OCI-LY1 (cell line): ENCODE results near the gene CEP112.

Experiments
- H2AFZ ChIP-seq: fragments of 200-600 bp; sonication (generic), shearing (Covaris generic); 2 replicates; pipeline ENCODE4 v1.6.0; 2014; ENCODE audit warnings: antibody characterized with exemption, mild to moderate bottlenecking, low read length
- H3F3A ChIP-seq: fragments of 200-600 bp; sonication (generic), shearing (Covaris generic); 2 replicates; pipeline ENCODE4 v1.6.0; 2014; ENCODE audit warnings: mild to moderate bottlenecking, antibody characterized with exemption, low read length, moderate library complexity; ENCODE audit not compliant: insufficient read depth
- H3K27ac ChIP-seq: fragments of 200-600 bp; sonication (generic); 2 replicates; pipeline ENCODE4 v1.5.1; 2014; ENCODE audit warnings: low read length, mixed run types, mild to moderate bottlenecking, low read depth; ENCODE audit not compliant: poor library complexity, severe bottlenecking
- H3K27me3 ChIP-seq: fragments of 200-600 bp; sonication (generic); 2 replicates; pipeline ENCODE4 v1.6.0; 2014; ENCODE audit warnings: antibody characterized with exemption, mild to moderate bottlenecking, low read length, moderate library complexity; ENCODE audit not compliant: insufficient read depth
- H3K36me3 ChIP-seq: fragments of 200-600 bp; sonication (generic); 2 replicates; pipeline ENCODE4 v1.6.1; 2014; ENCODE audit warnings: mild to moderate bottlenecking, antibody characterized with exemption, low read length, moderate library complexity, mixed read lengths; ENCODE audit not compliant: insufficient read depth
- H3K4me1 ChIP-seq: fragments of 200-600 bp; sonication (generic); 2 replicates; pipeline ENCODE4 v1.5.1; 2014; ENCODE audit warnings: mild to moderate bottlenecking, low read length, moderate library complexity; ENCODE audit not compliant: insufficient read depth, severe bottlenecking
- H3K4me2 ChIP-seq: fragments of 200-600 bp; sonication (generic), shearing (Covaris generic); 2 replicates; pipeline ENCODE4 v1.6.1; 2014; ENCODE audit warnings: low read length
- H3K4me3 ChIP-seq: fragments of 200-600 bp; sonication (generic); 2 replicates; pipeline ENCODE4 v1.5.1; 2014; ENCODE audit warnings: low read length, low read depth, mild to moderate bottlenecking, mixed read lengths; ENCODE audit not compliant: poor library complexity, severe bottlenecking
- H3K79me2 ChIP-seq: fragments of 200-600 bp; shearing (Covaris generic); 2 replicates; pipeline ENCODE4 v1.6.1; 2016; ENCODE audit warnings: mixed run types, low read length, mixed read lengths; ENCODE audit not compliant: insufficient read depth
- H3K9ac ChIP-seq: fragments of 200-600 bp; sonication (generic), shearing (Covaris generic); 2 replicates; pipeline ENCODE4 v1.6.1; 2014; ENCODE audit warnings: mild to moderate bottlenecking, low read length, mixed read lengths
- H3K9me2 ChIP-seq: fragments of 200-600 bp; sonication (generic), shearing (Covaris generic); 2 replicates; pipeline ENCODE4 v1.6.1; 2014; ENCODE audit warnings: low read depth, mild to moderate bottlenecking, low read length, mixed read lengths
- H3K9me3 ChIP-seq: fragments of 200-600 bp; shearing (Covaris generic); 2 replicates; pipeline ENCODE4 v1.6.1; 2014; ENCODE audit warnings: low read length, mixed read lengths
- H4K20me1 ChIP-seq: fragments of 200-600 bp; sonication (generic), shearing (Covaris generic); 2 replicates; pipeline ENCODE4 v1.6.0; 2016; ENCODE audit warnings: mild to moderate bottlenecking, low read length; ENCODE audit not compliant: insufficient read depth
- EZH2 ChIP-seq: fragments of 200-600 bp; sonication (generic), shearing (Covaris generic); IDR thresholded peaks from 2 replicates; pipeline ENCODE4 v1.8.0; 2017; ENCODE audit warnings: borderline replicate concordance, mixed run types, mild to moderate bottlenecking, antibody characterized with exemption, low read length, moderate library complexity, mixed read lengths
- TF ChIP-seq, protein P1 (sequence below): fragments of 200-600 bp; sonication (generic), shearing (Covaris generic); IDR thresholded peaks from 2 replicates; pipeline ENCODE4 v1.5.1; 2017; ENCODE audit warnings: mild to moderate bottlenecking, antibody characterized with exemption, low read length, moderate library complexity, mixed read lengths

The CEP112 gene

GRCh38 chr17:65601881-65602280 lies 590.1 kb downstream of the CEP112 start:
- Histone ChIP-seq H3K36me3 (no peaks in the 10 kb centered on the region), H3K9me3 (no peaks in the 10 kb centered on the region), H3K27ac (no peak overlapping the region), H3K9ac (no peak overlapping the region), H2AFZ (no peak overlapping the region), H3F3A (no peaks in the 10 kb centered on the region), H4K20me1 (no peaks in the 10 kb centered on the region), H3K27me3 (no peaks in the 10 kb centered on the region; the same call in 1 of the 2 replicates), H3K79me2 (no peaks in the 10 kb centered on the region), H3K9me2 (no peaks in the 10 kb centered on the region), H3K4me3 (no peak overlapping the region), H3K4me1 (no peaks in the 10 kb centered on the region), H3K4me2 (no peak overlapping the region)
- no peak for TF ChIP-seq EZH2
- TF ChIP-seq, protein P1, sequence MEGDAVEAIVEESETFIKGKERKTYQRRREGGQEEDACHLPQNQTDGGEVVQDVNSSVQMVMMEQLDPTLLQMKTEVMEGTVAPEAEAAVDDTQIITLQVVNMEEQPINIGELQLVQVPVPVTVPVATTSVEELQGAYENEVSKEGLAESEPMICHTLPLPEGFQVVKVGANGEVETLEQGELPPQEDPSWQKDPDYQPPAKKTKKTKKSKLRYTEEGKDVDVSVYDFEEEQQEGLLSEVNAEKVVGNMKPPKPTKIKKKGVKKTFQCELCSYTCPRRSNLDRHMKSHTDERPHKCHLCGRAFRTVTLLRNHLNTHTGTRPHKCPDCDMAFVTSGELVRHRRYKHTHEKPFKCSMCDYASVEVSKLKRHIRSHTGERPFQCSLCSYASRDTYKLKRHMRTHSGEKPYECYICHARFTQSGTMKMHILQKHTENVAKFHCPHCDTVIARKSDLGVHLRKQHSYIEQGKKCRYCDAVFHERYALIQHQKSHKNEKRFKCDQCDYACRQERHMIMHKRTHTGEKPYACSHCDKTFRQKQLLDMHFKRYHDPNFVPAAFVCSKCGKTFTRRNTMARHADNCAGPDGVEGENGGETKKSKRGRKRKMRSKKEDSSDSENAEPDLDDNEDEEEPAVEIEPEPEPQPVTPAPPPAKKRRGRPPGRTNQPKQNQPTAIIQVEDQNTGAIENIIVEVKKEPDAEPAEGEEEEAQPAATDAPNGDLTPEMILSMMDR, result no peak

DNA sequence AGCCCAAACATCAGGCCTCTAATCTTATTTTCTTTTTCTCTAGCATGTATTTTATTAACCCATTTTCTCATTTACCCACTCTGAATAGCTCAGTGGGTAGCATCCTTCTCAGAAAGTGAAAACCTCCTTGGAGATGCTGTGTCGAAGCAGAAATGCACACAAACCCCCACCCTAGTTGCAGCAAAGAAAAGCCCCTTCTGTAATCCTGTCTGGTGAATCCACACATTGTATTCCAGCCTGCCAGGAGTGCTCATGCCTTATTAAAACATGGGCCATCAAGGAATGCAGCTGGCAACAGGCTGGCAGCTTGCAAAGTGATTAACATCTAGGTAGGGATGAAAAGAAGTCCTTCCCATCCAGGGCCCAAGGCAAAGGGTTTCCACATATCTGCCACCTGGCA lies 590.8 kb downstream of the CEP112 start:
- no peaks in the 10 kb centered on the region for H3K9me3 ChIP-seq
- H3K4me2 ChIP-seq, result no peak overlapping the region
- TF ChIP-seq, protein P1, result no peak
- TF ChIP-seq EZH2, result no peak
- no peaks in the 10 kb centered on the region for H3K9me2 ChIP-seq
- no peaks in the 10 kb centered on the region for H3K4me1 ChIP-seq
- H3K79me2 ChIP-seq, result no peaks in the 10 kb centered on the region
- no peak overlapping the region for H3K9ac ChIP-seq
- no peak overlapping the region for H3K4me3 ChIP-seq
- no peaks in the 10 kb centered on the region for H3K36me3 ChIP-seq
- H4K20me1 ChIP-seq, result no peaks in the 10 kb centered on the region
- no peak overlapping the region for H2AFZ ChIP-seq
- H3F3A ChIP-seq, result no peaks in the 10 kb centered on the region
- H3K27ac ChIP-seq, result no peak overlapping the region
- no peaks in the 10 kb centered on the region; the same call in 1 of the 2 replicates for H3K27me3 ChIP-seq

DNA sequence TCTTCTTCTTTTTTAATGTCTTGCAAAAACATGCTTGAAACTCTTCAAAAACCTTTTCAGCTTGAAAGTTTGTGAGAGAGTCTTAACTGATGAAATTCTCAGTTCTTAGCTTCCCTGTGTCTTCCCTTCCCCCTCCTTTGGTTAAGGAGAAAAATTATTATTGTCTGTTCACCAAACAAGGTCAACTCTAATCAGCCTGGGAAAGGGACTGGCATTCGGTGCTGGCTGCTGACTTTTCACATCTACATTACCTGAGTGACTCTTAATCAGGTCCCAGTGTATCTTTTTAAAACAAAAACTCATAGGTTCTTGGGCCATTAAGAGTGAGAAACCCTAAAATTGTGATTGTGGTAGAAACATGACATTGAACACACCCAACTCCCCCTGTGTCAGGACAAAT lies 591.4 kb downstream of the CEP112 start:
- H3K9ac ChIP-seq, result no peak overlapping the region
- H3K4me3 ChIP-seq, result no peak overlapping the region
- no peaks in the 10 kb centered on the region for H3K36me3 ChIP-seq
- H2AFZ ChIP-seq, result no peak overlapping the region
- no peaks in the 10 kb centered on the region; the same call in 1 of the 2 replicates for H3K27me3 ChIP-seq
- no peaks in the 10 kb centered on the region for H3K9me2 ChIP-seq
- H4K20me1 ChIP-seq, result no peaks in the 10 kb centered on the region
- H3K9me3 ChIP-seq, result no peaks in the 10 kb centered on the region
- no peaks in the 10 kb centered on the region for H3K4me1 ChIP-seq
- H3K4me2 ChIP-seq, result no peak overlapping the region
- H3K27ac ChIP-seq, result no peak overlapping the region
- no peaks in the 10 kb centered on the region for H3F3A ChIP-seq
- no peaks in the 10 kb centered on the region for H3K79me2 ChIP-seq
- no peak for TF ChIP-seq EZH2
- TF ChIP-seq, protein P1, result no peak
